H9 (cell line): Measurements from ENCODE around the gene FASTKD1. TPM values are rescaled to one million over a fixed set of nuclear protein-coding genes. Genes with fewer than 3 reads are reported as not detected.
"Not testable (repeated sequence)": the region's sequence is repeated elsewhere in the genome, so short reads cannot be mapped to it uniquely, and the experiment has no call there.

Experiments
- DNase-seq: peaks from one replicate; pipeline ENCODE4 v3.0.0-alpha.2; 2017
- H2AFZ ChIP-seq: one replicate; pipeline ENCODE4 v1.6.1; 2013; ENCODE audit warnings: mild to moderate bottlenecking, low read length, control low read depth, moderate library complexity
- H2AK5ac ChIP-seq: 2 replicates; pipeline ENCODE4 v1.6.1; 2013; ENCODE audit warnings: low read length, control low read depth, mixed read lengths; ENCODE audit not compliant: insufficient read length
- H2BK120ac ChIP-seq: one replicate; pipeline ENCODE4 v1.6.1; 2013; ENCODE audit warnings: low read depth, mild to moderate bottlenecking, low read length, control low read depth, inconsistent platforms; ENCODE audit not compliant: poor library complexity, severe bottlenecking
- H2BK12ac ChIP-seq: 2 replicates; pipeline ENCODE4 v1.6.1; 2013; ENCODE audit warnings: low read length, control low read depth, mixed read lengths, low read depth; ENCODE audit not compliant: insufficient read length
- H2BK15ac ChIP-seq: 2 replicates; pipeline ENCODE4 v1.6.1; 2013; ENCODE audit warnings: low read depth, low read length, control low read depth
- H2BK20ac ChIP-seq: one replicate; pipeline ENCODE4 v1.6.1; 2013; ENCODE audit warnings: low read depth, mild to moderate bottlenecking, low read length, control low read depth, inconsistent platforms; ENCODE audit not compliant: poor library complexity, severe bottlenecking
- H2BK5ac ChIP-seq: 2 replicates; pipeline ENCODE4 v1.6.1; 2013; ENCODE audit warnings: low read length, control low read depth, mixed read lengths; ENCODE audit not compliant: insufficient read length
- H3K14ac ChIP-seq: 2 replicates; pipeline ENCODE4 v1.6.1; 2013; ENCODE audit warnings: low read length, control low read depth; ENCODE audit not compliant: insufficient read depth
- H3K18ac ChIP-seq: 2 replicates; pipeline ENCODE4 v1.6.1; 2013; ENCODE audit warnings: low read depth, mild to moderate bottlenecking, mixed read lengths, low read length, control low read depth; ENCODE audit not compliant: insufficient read length
- H3K23ac ChIP-seq: 2 replicates; pipeline ENCODE4 v1.6.1; 2013; ENCODE audit warnings: low read length, control low read depth, mixed read lengths, low read depth; ENCODE audit not compliant: insufficient read length
- H3K23me2 ChIP-seq: 2 replicates; pipeline ENCODE4 v1.6.1; 2013; ENCODE audit warnings: low read depth, mild to moderate bottlenecking, mixed read lengths, low read length, control low read depth; ENCODE audit not compliant: insufficient read length, poor library complexity, severe bottlenecking
- H3K27ac ChIP-seq: 2 replicates; pipeline ENCODE4 v1.5.1; 2013; ENCODE audit warnings: low read length, control low read depth, mixed read lengths, low read depth; ENCODE audit not compliant: insufficient read length
- H3K27me3 ChIP-seq: 2 replicates; pipeline ENCODE4 v1.6.1; 2013; ENCODE audit warnings: low read length, control low read depth, inconsistent platforms; ENCODE audit not compliant: insufficient read depth
- H3K4ac ChIP-seq: 2 replicates; pipeline ENCODE4 v1.6.1; 2013; ENCODE audit warnings: low read depth, mild to moderate bottlenecking, control low read depth, inconsistent platforms, low read length, moderate library complexity
- H3K4me1 ChIP-seq: 2 replicates; pipeline ENCODE4 v1.6.1; 2013; ENCODE audit warnings: low read length, control low read depth, inconsistent platforms; ENCODE audit not compliant: insufficient read depth
- H3K4me2 ChIP-seq: 2 replicates; pipeline ENCODE4 v1.6.1; 2013; ENCODE audit warnings: low read length, control low read depth, mixed read lengths; ENCODE audit not compliant: insufficient read length, insufficient read depth
- H3K56ac ChIP-seq: 2 replicates; pipeline ENCODE4 v1.6.1; 2013; ENCODE audit warnings: low read depth, mild to moderate bottlenecking, mixed read lengths, low read length, control low read depth; ENCODE audit not compliant: insufficient read length
- H3K79me1 ChIP-seq: 2 replicates; pipeline ENCODE4 v1.6.1; 2013; ENCODE audit warnings: low read depth, mild to moderate bottlenecking, moderate library complexity, low read length, control low read depth, inconsistent platforms; ENCODE audit not compliant: insufficient read depth, poor library complexity, severe bottlenecking
- H3K79me2 ChIP-seq: 2 replicates; pipeline ENCODE4 v1.6.1; 2013; ENCODE audit warnings: low read length, control low read depth, inconsistent platforms; ENCODE audit not compliant: insufficient read depth
- H3K9ac ChIP-seq: 2 replicates; pipeline ENCODE4 v1.6.1; 2013; ENCODE audit warnings: low read length, control low read depth, mixed read lengths; ENCODE audit not compliant: insufficient read length; ENCODE audit errors: extremely low read depth
- H3K9me3 ChIP-seq: one replicate; pipeline ENCODE4 v1.6.1; 2013; ENCODE audit warnings: low read depth, low read length, inconsistent platforms; ENCODE audit not compliant: control insufficient read depth
- H3T11ph ChIP-seq: one replicate; pipeline ENCODE4 v1.6.1; 2013; ENCODE audit warnings: mild to moderate bottlenecking, low read length, control low read depth, inconsistent platforms
- H4K20me1 ChIP-seq: one replicate; pipeline ENCODE4 v1.6.1; 2013; ENCODE audit not compliant: control insufficient read depth, insufficient read length, insufficient read depth
- H4K5ac ChIP-seq: 2 replicates; pipeline ENCODE4 v1.6.1; 2013; ENCODE audit warnings: low read depth, mild to moderate bottlenecking, mixed read lengths, low read length, control low read depth; ENCODE audit not compliant: insufficient read length
- H4K8ac ChIP-seq: replicated peaks from 2 replicates; pipeline ENCODE4 v1.6.1; 2013; ENCODE audit warnings: low read length, control low read depth, mixed read lengths, low read depth; ENCODE audit not compliant: insufficient read length
- H4K91ac ChIP-seq: 2 replicates; pipeline ENCODE4 v1.6.1; 2013; ENCODE audit warnings: low read depth, mild to moderate bottlenecking, moderate library complexity, mixed read lengths, low read length, control low read depth; ENCODE audit not compliant: insufficient read length
- H3K27ac Mint-ChIP-seq, 3 experiments: 2 replicates in 2 of 3; 3 replicates in 1 of 3; pipeline ENCODE4 v1.8.0; 2020 to 2021; ENCODE audit warnings: mixed read lengths in 3 of 3, mild to moderate bottlenecking in 1 of 3, moderate library complexity in 1 of 3
- H3K27me3 Mint-ChIP-seq: 2 replicates; pipeline ENCODE4 v1.8.0; 2021; ENCODE audit warnings: low read depth, mild to moderate bottlenecking, moderate library complexity, mixed read lengths
- H3K36me3 Mint-ChIP-seq, 3 experiments: 2 replicates in 2 of 3; 3 replicates in 1 of 3; pipeline ENCODE4 v1.8.0; 2020 to 2021; ENCODE audit warnings: low read depth in 3 of 3, mixed read lengths in 3 of 3; ENCODE audit not compliant: insufficient read depth in 1 of 3
- H3K4me1 Mint-ChIP-seq, 2 experiments: 2 replicates each; pipeline ENCODE4 v1.8.0; 2020; ENCODE audit warnings: mixed read lengths in 2 of 2
- H3K4me3 Mint-ChIP-seq, 2 experiments: 2 replicates in 1 of 2; 3 replicates in 1 of 2; pipeline ENCODE4 v1.8.0; 2020 to 2021; ENCODE audit warnings: mild to moderate bottlenecking in 2 of 2, mixed read lengths in 2 of 2, moderate library complexity in 1 of 2
- H3K9me3 Mint-ChIP-seq, 2 experiments: 2 replicates in 1 of 2; 3 replicates in 1 of 2; pipeline ENCODE4 v1.8.0; 2020; ENCODE audit warnings: mild to moderate bottlenecking in 2 of 2, mixed read lengths in 2 of 2, moderate library complexity in 1 of 2
- WGBS: extraction: QIAGEN DNeasy Blood & Tissue Kit; methylation state at CpG from one replicate; pipeline ENCODE4 v1.1.7; 2013; ENCODE audit warnings: missing lambda C conversion rate, low lambda C conversion rate, mixed read lengths; ENCODE audit not compliant: insufficient read length; ENCODE audit errors: extremely low coverage; 5-methylcytosine and 5-hydroxymethylcytosine counted together
- total RNA-seq: library from RNA; stranded (reverse); gene quantifications from 2 replicates; pipeline ENCODE4 v1.2.1, GENCODE V29; 2021
- TF ChIP-seq, protein P1 (sequence below): fragments of 200-600 bp; sonication (generic); conservative IDR thresholded peaks from 3 replicates; pipeline ENCODE4 v1.8.0; 2021; ENCODE audit warnings: antibody characterized with exemption, mild to moderate bottlenecking

The FASTKD1 gene
- total RNA-seq, 1 experiment from 2014 or later = 47.6 TPM

- H2AK5ac ChIP-seq = no peak overlapping the region
- WGBS = no CpG with 5 or more reads among the region's 3 CpGs
- H3K9me3 Mint-ChIP-seq = peaks cover 3 to 14% of the 10 kb centered on the region in 2 experiments; a peak in 3 of 5 replicates
- peaks cover 8% of the 10 kb centered on the region for H3K27me3 Mint-ChIP-seq
- H2BK15ac ChIP-seq = no peak overlapping the region
- H3K79me1 ChIP-seq = no peaks in the 10 kb centered on the region
- H3K79me2 ChIP-seq = peaks cover 2% of the 10 kb centered on the region; the same call in 1 of the 2 replicates
- no peak for DNase-seq
- no peak overlapping the region for H2BK12ac ChIP-seq
- no peak overlapping the region for H4K5ac ChIP-seq
- no peak overlapping the region for H2BK120ac ChIP-seq
- H3K9ac ChIP-seq = no peak overlapping the region
- H3K14ac ChIP-seq = no peak overlapping the region
- no peak overlapping the region for H3K56ac ChIP-seq
- H2BK5ac ChIP-seq = no peak overlapping the region
- no peaks in the 10 kb centered on the region for H3K4me1 ChIP-seq
- no peak overlapping the region for H3K4ac ChIP-seq
- H3K27ac Mint-ChIP-seq = no peak overlapping the region
- H3K27me3 ChIP-seq = no peaks in the 10 kb centered on the region
- H3K27ac ChIP-seq = no peak overlapping the region
- no peaks in the 10 kb centered on the region for H3K9me3 ChIP-seq
- H3K4me3 Mint-ChIP-seq = no peak overlapping the region
- peaks cover 6 to 8% of the 10 kb centered on the region in 2 experiments for H3K4me1 Mint-ChIP-seq
- H4K8ac ChIP-seq = no peak overlapping the region
- no peak overlapping the region for H3T11ph ChIP-seq
- no peak overlapping the region for H2BK20ac ChIP-seq
- H3K36me3 Mint-ChIP-seq = peaks cover 3 to 17% (median 10%) of the 10 kb centered on the region in 3 experiments; a peak in 5 of 7 replicates
- no peaks in the 10 kb centered on the region for H4K20me1 ChIP-seq
- H4K91ac ChIP-seq = no peak overlapping the region
- H2AFZ ChIP-seq = no peak overlapping the region
- H3K4me2 ChIP-seq = no peak overlapping the region
- TF ChIP-seq, protein P1, sequence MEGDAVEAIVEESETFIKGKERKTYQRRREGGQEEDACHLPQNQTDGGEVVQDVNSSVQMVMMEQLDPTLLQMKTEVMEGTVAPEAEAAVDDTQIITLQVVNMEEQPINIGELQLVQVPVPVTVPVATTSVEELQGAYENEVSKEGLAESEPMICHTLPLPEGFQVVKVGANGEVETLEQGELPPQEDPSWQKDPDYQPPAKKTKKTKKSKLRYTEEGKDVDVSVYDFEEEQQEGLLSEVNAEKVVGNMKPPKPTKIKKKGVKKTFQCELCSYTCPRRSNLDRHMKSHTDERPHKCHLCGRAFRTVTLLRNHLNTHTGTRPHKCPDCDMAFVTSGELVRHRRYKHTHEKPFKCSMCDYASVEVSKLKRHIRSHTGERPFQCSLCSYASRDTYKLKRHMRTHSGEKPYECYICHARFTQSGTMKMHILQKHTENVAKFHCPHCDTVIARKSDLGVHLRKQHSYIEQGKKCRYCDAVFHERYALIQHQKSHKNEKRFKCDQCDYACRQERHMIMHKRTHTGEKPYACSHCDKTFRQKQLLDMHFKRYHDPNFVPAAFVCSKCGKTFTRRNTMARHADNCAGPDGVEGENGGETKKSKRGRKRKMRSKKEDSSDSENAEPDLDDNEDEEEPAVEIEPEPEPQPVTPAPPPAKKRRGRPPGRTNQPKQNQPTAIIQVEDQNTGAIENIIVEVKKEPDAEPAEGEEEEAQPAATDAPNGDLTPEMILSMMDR = no peak
- H3K23ac ChIP-seq = no peak overlapping the region
- no peak overlapping the region for H3K18ac ChIP-seq
- no peaks in the 10 kb centered on the region for H3K23me2 ChIP-seq
These were observed 2.1 kb downstream of the FASTKD1 start for GRCh38 chr2:169571571-169571970.

GRCh38 chr2:169570752-169571151 is 2.9 kb downstream of the FASTKD1 start:
- not testable (repeated sequence) for H3K4me2 ChIP-seq, H3K79me1 ChIP-seq, H3K23me2 ChIP-seq, H3K4me1 ChIP-seq, DNase-seq, H3K56ac ChIP-seq, H3K9me3 Mint-ChIP-seq, H3K27ac ChIP-seq, H2BK15ac ChIP-seq, H3K27me3 ChIP-seq, H2AK5ac ChIP-seq, H4K5ac ChIP-seq, H3K27me3 Mint-ChIP-seq, H2BK12ac ChIP-seq, H4K91ac ChIP-seq, H3K9ac ChIP-seq, H3K14ac ChIP-seq, H3K23ac ChIP-seq, H3K4ac ChIP-seq, H3K18ac ChIP-seq, H2BK20ac ChIP-seq, H3T11ph ChIP-seq, H3K79me2 ChIP-seq, H3K9me3 ChIP-seq, H2BK120ac ChIP-seq, H4K8ac ChIP-seq, H2AFZ ChIP-seq, H3K4me1 Mint-ChIP-seq, H2BK5ac ChIP-seq, H4K20me1 ChIP-seq
- Mint-ChIP-seq H3K27ac (peak overlapping the region in 2 of 3 experiments; percentile 37 to 60; a peak in 1 of 7 replicates), H3K4me3 (peak overlapping the region in 1 of 2 experiments; percentile 13; a peak in 2 of 5 replicates), H3K36me3 (peaks cover 6 to 21% (median 13%) of the 10 kb centered on the region in 3 experiments; a peak in 6 of 7 replicates)
- no CpG with 5 or more reads among the region's 4 CpGs for WGBS
